NCI-H146 (cell line): ENCODE data around the gene CAMSAP2.
"Not testable (repeated sequence)": the region's sequence is repeated elsewhere in the genome, so short reads cannot be mapped to it uniquely, and the experiment has no call there.

Source experiments
- DNase-seq: peaks from one replicate; lab custom pipeline; 2025; lab: John Stamatoyannopoulos, UW

The CAMSAP2 gene

DNA sequence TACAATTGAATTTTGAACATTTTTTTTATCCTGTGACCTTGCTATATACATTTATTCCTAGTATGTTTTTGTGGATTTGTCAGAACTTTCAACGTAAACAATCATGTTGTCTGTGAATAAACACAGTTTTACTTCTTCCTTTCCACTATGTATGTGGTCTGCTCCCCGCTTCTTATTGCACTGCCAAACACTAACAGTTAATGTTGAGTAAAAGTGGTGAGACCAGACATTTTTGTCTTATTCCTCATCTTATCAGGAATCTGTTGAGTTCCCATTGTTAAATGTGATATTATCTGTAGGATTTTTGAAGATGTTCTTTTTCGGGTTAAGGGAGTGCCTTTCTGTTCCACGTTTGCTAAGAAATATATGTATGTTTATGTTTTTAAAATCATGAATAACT, 45.9 kb downstream of the CAMSAP2 start:
- DNase-seq: no peak

DNA sequence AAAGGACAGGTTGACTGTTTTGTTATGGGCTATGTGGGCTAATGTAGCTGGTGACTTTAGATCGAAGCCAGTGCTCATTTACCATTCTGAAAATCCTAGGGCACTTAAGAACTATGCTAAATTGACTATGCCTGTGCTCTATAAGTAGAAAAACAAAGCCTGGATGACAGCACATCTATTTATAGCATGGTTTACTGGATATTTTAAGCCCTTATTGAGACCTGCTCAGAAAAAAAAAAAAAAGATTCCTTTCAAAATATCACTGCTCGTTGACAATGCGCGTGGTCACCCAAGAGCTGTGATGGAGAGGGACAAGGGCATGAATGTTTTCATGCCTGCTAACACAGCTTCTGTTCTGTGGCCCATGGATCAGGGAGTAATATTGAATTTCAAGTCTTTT, 48.1 kb downstream of the CAMSAP2 start:
- DNase-seq: no peak

DNA sequence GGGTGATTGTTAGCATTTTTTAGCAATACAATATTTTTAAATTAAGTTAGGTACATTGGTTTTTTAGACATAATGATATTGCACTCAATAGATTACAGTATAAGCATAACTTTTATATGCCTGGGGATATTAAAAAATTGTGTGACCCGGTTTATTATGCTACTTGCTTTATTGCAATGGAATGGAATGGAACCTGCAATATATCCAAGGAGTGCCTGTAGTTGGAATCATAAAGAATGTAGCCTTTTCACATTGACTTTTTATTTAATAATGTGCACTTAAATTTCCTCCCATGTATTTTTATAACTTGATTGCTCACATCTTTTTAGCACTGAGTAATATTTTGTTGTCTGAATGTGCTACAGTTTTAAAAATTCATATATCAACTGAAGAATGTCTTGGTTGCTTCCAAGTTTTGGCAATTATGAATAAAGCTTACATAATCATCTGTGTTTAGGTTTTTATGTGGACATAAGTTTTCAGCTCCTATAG, 49.2 kb downstream of the CAMSAP2 start:
- no peak for DNase-seq

DNA sequence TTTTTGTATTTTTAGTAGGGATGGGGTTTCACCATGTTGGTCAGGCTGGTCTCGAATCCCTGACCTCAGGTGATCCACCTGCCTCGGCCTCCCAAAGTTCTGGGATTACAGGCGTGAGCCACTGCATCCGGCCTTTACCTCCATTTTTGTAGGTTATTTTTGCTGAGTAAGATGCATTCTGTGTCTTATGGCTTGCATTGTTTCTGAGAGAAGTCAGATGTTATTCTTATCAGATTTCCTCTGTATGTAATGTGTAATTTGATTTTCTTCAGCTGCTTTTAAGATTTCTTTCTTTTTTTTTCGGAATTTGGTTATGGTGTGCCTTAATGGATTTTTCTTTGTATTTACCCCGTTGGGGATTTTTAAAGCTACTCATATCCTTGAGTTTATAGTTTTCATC, 52.3 kb downstream of the CAMSAP2 start:
- not testable (repeated sequence) for DNase-seq

DNA sequence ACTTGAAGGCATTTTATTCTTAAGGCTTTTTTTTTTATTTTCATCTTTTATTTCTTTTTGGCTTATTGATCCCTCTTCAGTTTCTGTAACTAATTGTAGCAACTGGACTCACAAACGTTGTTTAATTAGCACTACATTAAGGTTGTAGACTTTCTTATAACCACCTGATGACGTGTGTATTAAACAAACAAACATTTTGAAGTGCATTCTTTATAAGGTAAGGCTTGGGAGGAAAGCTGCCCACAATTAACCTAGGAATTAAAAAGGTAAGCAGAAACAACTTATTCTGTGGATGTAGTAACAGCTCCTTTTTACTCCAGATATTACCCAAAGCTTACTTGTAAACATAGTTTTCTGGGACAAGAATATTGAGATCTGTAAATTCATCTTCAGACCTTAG, 55.0 kb downstream of the CAMSAP2 start:
- DNase-seq: no peak

DNA sequence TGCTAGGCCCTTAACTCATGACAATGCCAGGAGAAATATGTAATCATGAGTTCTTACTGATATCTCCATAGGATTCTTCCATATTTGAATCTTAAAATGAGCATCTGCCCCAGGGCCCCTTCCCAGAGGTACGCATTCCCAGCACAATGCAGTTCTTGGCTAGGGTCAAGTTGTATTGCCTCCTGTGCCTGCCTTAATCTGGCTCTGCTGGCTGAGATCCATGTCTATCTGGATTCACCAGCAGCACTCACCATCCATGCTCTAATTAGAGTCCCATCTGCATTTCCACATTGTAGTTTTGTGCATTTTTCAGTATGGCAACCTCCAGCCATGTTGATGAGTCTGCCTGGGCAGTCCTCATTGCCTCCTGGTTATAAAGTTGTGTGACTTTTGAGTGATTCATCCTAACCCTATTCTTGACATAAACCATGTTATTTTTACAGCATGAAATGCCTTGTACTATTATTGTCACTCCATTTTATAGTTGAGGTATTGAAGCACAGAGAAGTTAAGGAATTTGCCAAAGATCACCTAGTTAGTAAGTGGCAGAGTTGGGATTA, 55.9 kb downstream of the CAMSAP2 start:
- DNase-seq: no peak

DNA sequence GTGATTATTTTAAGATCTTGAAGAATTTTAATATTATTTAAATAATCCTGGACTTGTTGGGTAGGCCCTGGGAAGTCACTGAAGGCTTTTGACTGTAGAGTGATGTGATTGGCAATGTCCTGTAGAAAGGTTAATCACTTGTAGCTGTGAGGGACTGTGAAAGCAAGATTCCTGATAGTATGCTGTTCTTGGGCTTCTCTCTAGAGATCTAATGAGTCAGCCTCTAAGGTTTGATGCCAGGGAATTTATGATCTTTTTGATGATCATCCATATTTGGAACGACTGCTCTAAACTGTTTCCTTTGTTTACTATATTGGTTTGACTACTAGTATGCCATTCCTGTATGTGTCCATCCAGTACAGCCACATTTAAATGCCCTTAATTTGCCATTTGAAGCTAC, 56.5 kb downstream of the CAMSAP2 start:
- no peak for DNase-seq

DNA sequence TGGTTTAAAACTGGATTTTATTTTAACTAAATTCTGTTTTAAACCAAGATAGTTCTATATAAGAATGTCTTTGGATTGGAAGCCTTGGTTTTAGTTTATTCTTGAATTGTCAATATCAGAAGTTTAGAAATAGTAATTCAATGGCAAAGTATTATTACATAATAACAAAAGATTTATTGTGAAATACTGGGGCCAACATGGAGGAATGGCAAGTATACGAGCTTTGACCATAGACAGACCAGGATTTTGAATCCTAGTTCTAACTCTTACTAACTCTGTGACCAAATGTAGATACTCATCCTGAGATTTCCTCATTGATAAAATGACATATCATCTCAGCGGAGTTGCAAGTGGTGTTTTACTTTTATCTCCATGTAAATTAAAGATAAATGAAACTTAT, 63.3 kb downstream of the CAMSAP2 start:
- DNase-seq: no peak

DNA sequence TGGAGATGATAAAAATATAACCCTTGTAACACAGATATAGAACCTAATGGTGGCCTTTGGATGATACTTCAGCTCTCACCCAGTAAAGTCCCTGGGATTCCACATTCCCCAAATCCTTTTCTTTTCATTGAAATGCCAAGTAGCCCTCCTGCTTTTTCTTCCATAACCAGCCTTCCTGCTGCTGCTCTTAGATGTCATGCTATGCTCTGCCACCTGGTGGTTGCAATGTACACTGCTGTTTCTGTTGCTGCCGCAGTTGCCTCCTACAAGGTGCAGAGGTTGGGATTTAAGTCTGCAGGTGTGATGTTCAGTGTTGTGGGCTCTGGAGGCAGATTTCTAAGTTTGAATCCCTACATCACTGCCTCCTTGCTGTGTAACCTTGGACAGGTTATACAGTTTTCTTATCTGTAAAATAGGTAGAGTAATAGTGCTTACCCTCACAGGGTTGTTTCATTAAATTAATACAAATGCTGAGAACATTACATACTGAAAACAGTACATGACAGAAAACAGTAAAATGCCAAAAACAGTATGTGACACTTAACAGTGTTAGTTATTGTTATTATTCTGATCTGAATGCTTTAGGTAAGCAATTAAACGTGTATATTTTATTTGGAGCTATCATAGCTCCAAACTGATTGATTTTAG, 64.3 kb downstream of the CAMSAP2 start:
- peak; percentile 75 for DNase-seq

DNA sequence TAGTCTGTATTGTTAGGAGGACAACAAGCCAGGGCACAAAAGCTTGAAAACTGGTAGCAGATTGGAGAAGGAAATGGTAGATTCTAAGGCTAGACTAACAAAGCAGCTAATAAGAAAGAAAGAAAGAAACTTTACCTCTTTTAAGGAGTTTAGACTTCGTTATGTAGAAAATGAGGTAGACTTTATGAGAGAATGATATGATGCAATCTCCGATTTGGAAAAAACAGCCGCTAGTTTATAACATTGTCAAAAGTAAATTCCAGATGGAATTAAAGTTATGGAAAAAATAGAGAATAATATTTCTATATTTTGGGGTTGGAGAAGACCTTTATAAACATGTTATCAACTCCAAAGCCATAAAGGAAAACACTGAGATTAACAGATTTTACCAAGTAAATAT, 67.0 kb downstream of the CAMSAP2 start:
- no peak for DNase-seq

DNA sequence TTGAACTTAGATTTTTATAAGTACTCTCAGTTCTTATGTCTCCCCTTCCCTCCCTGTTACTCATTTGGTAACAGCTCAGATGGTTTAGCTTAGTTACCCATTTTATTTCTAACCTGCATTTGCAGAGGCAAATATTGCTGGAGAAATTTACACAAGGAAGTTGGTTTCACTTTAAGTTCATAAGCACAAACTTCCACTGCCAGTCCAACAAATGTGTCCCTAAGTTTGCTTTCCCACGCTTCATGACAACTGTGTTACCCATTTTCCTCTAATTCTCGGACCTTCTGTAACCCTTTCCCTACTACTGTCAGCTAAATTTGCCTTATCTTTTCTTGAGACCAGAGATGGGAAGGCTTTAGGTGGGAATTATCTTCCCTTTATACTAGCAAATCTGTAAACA, 70.2 kb downstream of the CAMSAP2 start:
- DNase-seq: no peak

DNA sequence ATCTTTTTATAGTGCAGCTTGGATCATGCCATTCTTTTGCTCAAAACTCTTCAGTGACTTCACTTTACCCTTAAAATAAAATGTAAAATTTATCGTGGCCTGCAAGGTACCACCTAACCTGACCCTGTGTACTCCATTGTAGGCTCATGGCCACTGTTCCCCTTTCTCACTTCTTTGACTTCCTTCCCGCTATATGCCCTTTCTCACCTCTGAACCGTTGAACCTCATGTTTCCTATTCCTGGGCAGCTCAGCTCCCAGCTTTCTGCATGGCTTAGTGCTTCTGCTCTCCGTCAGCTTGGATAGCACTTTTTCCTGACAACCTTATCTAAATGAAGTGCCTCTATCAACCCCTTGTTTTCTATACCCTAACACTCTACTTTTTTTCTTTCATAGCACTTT, 73.0 kb downstream of the CAMSAP2 start:
- DNase-seq: no peak

DNA sequence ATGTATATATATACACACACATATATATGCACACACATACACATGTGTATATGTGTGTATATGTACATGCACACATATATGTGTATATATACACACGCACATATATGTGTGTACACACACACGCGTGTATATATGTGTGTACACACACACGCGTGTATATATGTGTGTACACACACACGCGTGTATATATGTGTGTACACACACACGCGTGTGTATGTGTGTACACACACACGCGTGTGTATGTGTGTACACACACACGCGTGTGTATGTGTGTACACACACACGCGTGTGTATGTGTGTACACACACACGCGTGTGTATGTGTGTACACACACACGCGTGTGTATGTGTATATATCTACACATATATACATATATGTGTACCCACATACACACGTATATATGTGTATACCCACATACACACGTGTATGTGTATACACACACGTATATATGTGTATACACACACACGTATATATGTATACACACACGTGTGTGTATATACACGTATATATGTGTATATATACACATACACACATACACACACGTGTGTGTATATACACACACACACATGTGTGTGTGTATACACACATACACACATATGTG, 78.0 kb downstream of the CAMSAP2 start:
- DNase-seq: not testable (repeated sequence)

DNA sequence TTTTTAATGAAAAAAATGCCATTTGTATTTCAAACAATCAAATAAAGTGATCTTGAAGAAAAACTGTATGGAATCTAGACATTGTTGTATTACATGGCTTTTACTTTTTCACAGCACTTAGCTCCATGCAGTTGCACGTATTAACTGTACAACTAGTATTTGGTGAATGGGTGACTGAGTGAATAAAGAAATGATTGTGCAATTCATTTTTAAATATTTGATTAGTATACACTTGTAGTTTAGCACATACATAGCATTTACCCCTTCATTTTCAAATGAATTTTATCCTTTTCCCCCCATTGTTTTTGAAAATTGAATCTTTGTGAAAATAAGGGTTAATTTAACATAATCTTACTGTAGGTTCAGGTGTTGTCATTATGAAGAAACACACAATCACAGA, 79.6 kb downstream of the CAMSAP2 start:
- no peak for DNase-seq

DNA sequence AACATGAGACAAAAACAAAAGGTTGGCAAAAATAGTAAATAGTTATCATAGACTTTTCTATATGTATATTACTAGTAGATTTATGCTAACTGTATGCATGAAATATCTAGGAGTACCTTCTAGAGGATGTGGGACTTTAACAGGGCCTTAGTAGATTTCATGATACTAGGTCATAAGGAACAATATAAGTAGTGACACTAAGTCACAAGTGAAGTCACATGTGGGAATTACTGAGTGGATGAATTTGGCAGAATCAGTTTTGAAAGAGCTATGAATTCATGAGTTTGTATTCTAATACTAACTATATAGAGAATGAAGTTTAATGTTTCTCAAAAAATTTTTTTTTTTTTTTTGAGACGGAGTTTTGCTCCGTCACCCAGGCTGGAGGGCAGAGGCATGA, 81.0 kb downstream of the CAMSAP2 start:
- DNase-seq: no peak

DNA sequence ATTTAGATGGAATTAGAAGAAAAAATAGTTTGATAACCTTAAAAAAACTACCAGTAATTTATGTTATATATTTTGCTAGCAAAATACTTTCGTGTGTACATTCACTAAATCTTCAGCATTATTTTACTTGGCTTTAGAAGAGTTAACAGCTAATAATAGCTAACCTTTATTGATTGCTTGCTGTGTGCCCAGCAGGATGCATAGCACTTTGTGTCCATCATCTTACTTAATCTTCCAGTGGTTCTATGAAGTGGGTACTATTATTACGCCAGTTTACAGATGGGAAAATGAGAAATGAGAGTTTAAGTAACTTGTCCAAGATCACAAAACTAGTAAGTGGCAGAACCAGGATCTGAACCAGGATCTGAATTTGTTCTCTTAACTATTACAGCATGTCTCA, 92.4 kb downstream of the CAMSAP2 start:
- DNase-seq: peak; percentile 32

DNA sequence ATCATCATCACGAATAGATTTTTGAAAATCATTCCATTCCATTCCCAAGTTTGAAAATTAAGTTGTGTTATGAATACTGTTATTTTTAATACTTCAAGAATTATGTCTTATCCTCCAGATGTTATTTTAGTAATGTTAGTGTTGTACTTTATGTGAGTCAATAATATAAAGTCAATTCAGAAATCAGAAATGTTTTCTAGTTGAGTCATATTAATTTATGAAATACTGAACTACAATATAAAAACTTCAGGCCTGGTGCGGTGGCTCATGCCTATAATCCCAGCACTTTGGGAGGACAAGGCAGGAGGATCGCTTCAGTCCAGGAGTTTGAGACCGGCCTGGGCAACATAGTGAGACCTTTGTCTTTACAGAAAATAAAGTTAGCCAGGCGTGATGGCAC, 95.7 kb downstream of the CAMSAP2 start:
- DNase-seq: no peak

DNA sequence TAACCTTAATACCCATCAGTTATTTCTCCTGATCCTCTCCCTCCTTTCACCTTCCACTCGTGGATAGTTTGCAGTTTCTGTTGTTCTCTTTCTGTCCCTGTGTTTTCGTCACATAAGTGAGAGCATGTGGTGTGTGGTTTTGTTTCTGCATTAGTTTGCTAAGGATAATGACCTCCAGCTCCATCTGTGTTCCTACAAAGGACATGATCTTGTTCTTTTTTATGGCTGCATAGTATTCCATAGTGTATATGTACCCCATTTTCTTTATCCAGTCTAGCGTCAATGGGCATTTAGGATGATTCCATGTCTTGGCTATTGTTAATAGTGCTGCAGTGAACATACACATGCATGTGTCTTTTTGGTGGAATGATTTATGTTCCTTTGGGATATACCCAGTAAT, 97.5 kb downstream of the CAMSAP2 start:
- DNase-seq: no peak

DNA sequence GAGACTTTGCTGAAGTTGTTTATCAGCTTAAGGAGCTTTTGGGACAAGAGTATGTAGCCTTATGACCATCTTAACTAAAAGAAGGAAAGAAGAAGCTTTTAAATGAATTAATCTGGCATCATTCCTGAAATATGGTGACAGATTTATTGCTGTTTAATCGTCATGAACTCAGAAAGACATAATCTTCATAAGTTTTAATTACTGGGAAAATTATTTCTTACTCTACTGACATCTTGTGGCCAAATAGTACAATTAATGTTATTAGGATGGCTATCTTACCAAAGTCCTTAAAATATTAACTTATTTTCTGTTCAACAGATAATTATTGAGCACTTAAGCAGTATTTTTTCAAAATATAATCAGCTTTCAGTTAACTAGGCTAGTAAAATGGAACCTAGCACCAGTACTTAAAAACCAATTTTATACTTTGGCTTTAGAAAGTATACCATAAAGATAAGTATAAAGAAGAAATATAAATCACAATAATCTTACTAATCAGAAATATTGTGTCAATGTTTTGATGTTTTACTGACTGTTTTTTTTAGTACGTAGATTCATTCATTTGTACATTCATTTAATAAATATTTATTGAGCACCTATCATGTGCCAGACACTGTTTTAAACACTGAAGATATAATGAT, 99.4 kb downstream of the CAMSAP2 start:
- peak; percentile 2 for DNase-seq

DNA sequence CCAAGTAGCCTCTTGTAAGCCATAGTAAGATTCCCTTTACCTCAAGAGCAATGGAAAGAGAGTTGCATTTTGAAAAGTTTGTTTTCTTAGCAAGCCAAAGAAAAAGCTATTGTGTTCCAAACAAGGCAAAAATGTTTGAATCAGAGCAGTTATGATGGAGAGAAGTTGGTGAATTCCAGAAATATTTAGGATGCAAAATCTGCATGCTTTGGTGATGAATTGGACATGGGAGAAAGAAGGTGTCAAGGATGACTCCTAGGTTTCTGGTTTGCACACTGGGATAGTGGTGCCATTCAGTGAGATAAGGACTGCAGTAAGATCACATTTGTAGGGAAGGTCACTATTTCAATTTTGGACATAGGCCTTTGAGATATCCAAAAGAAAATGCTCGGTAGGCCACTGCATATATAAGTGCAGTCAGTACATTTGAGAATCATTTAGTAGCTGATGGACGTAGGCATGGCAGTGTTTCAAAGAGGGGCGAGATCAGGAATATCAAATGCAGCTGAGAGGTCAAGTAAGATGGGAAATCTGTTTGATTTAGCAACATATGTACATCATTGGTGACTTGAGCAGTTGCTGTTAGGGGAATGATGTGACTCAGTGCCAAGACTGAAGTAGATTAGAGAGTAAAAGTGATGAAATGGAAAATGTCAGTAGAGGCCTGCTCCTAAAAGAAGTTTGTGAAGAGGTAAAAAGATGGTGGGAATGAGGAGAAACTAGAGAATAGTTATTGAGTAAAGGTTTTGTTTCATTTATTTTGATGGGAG, 100.2 kb downstream of the CAMSAP2 start:
- no peak for DNase-seq

DNA sequence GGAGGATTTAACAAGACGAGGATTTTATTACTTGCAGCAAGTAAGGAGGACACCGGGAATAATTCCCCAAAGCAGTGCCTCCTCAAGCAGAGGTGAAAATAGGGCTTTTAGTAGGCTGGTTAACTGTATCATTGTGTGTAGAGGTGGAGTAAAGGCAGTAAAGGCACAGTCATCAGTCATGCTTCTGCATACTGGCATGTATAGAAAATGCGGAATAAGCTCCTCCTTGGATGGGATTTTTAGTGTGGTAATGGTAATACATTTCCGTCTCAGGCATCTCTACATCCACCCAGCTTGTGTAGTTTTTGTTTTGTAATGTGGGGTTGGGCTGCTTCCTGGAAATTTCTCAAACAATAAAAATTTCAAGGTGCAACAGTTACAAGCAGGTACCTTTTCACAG, 106.7 kb downstream of the CAMSAP2 start:
- DNase-seq: no peak

DNA sequence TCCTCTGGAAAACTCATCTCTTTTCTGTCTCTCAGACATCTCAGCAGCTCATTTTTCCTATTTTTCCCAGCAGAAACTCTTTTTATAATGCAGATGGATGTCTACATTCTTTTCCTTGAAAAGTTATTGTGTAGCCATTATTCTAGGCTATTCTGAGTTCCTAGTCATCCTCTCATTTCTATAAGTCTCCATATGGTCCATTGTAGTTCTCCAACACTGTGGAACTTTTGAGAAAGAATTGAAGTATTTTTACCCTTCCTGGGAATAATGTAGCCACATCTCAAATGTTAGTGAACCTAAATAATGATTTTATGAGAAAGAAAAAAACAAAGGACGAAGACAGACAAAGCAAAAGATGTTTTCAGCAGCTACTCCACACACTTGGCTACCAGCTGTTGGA, 107.7 kb downstream of the CAMSAP2 start:
- no peak for DNase-seq

DNA sequence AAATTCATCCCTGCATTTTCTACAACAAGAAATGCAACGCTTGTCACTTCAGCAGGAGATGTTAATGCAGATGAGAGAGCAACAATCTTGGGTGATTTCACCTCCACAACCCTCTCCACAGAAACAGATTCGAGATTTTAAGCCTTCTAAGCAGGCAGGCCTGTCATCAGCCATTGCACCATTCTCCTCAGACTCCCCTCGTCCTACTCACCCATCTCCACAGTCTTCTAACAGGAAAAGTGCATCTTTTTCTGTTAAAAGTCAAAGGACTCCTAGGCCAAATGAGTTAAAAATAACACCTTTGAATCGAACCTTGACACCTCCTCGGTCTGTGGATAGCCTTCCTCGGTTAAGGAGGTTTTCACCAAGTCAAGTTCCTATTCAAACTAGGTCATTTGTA, 110.7 kb downstream of the CAMSAP2 start:
- no peak for DNase-seq
